HCT116 (cell line): ENCODE measurements around the gene ALKBH1. TPM values are rescaled to one million over a fixed set of nuclear protein-coding genes. Genes with fewer than 3 reads are reported as not detected.

Experiments
- ATAC-seq: fragments of 200-7000 bp; cut with Tn5 transposase; 2 replicates; pipeline ENCODE4 v1.9.1; 2020; ENCODE audit warnings: mild to moderate bottlenecking, moderate library complexity
- BruUV-seq: library from RNA; stranded (reverse); fragments of 400-500 nt; replicated peaks from 2 replicates; lab custom pipeline; 2021; lab: Mats Ljungman, UMichigan
- CTCF ChIA-PET: fragments of 300-600 bp; sonication (Branson Sonifier 250); formaldehyde crosslinking; loops from one replicate; lab custom pipeline; 2021; ENCODE audit warnings: antibody characterized with exemption; lab: Charles Lee
- POLR2A ChIA-PET: fragments of 300-600, 350-600 bp; sonication (Branson Sonifier 250); formaldehyde crosslinking; loops from one replicate; lab custom pipeline; 2021; ENCODE audit warnings: antibody characterized with exemption; lab: Charles Lee
- RAD21 ChIA-PET, 2 experiments: fragments of 300-600 bp; sonication (Branson Sonifier 250); formaldehyde crosslinking; loops; one replicate each; lab custom pipeline; 2023; ENCODE audit warnings: low total read pairs in 2 of 2; ENCODE audit not compliant: uncharacterized antibody in 2 of 2, unreplicated experiment in 2 of 2, low non-redundant PET in 1 of 2; lab: Charles Lee
- DNase-seq: peaks from one replicate; pipeline ENCODE4 v3.0.0-alpha.2; 2010; ENCODE audit warnings: low read depth, low spot score
- H2AFZ ChIP-seq: fragments of 200-600 bp; shearing (Covaris generic), sonication (generic); 2 replicates; pipeline ENCODE4 v1.6.1; 2017; ENCODE audit warnings: low read depth, mixed run types, mixed read lengths, antibody characterized with exemption, low read length; ENCODE audit not compliant: poor library complexity, severe bottlenecking
- H3K27ac ChIP-seq: 2 replicates; pipeline ENCODE4 v1.5.1; 2012; ENCODE audit warnings: low read depth, low read length
- H3K27me3 ChIP-seq: fragments of 200-600 bp; sonication (generic); 2 replicates; pipeline ENCODE4 v1.6.1; 2016; ENCODE audit warnings: mixed run types, low read length, mixed read lengths; ENCODE audit not compliant: insufficient read depth
- H3K36me3 ChIP-seq, 2 experiments: fragments of 200-500 bp in 1 of 2; fragments of 200-600 bp in 1 of 2; sonication (Bioruptor generic) in 1 of 2; sonication (generic) in 1 of 2; 2 replicates each; pipeline versions ENCODE4 v1.5.1 to v1.6.1; 2014 to 2016; ENCODE audit warnings: low read length in 2 of 2, inconsistent platforms in 1 of 2, mixed read lengths in 1 of 2, mixed run types in 1 of 2; ENCODE audit not compliant: insufficient read depth in 2 of 2, control insufficient read depth in 1 of 2
- H3K4me1 ChIP-seq, 2 experiments: fragments of 200-600 bp in 1 of 2; sonication (generic) in 1 of 2; 2 replicates each; pipeline versions ENCODE4 v1.5.1 to v1.6.1; 2012 to 2017; ENCODE audit warnings: low read length in 2 of 2, inconsistent platforms in 1 of 2, mild to moderate bottlenecking in 1 of 2, mixed read lengths in 1 of 2, mixed run types in 1 of 2, moderate library complexity in 1 of 2; ENCODE audit not compliant: insufficient read depth in 2 of 2, control insufficient read depth in 1 of 2
- H3K4me2 ChIP-seq: fragments of 200-600 bp; sonication (generic); 2 replicates; pipeline ENCODE4 v1.6.1; 2017; ENCODE audit warnings: mixed run types, low read length, mixed read lengths
- H3K4me3 ChIP-seq, 2 experiments: fragments of 200-600 bp in 1 of 2; sonication (generic) in 1 of 2; replicated peaks in 1 of 2; 2 replicates each; pipeline ENCODE4 v1.5.1; 2011 to 2016; ENCODE audit warnings: low read length in 2 of 2, control low read depth in 1 of 2, low read depth in 1 of 2, mild to moderate bottlenecking in 1 of 2, mixed read lengths in 1 of 2, mixed run types in 1 of 2
- H3K79me2 ChIP-seq: fragments of 200-600 bp; sonication (generic); 2 replicates; pipeline ENCODE4 v1.6.1; 2017; ENCODE audit warnings: mild to moderate bottlenecking, mixed run types, low read length, moderate library complexity, mixed read lengths; ENCODE audit not compliant: insufficient read depth
- H3K9ac ChIP-seq: fragments of 200-600 bp; sonication (generic); 2 replicates; pipeline ENCODE4 v1.6.1; 2016; ENCODE audit warnings: low read length, mixed read lengths
- H3K9me2 ChIP-seq: fragments of 200-600 bp; sonication (generic), shearing (Covaris generic); 2 replicates; pipeline ENCODE4 v1.6.1; 2017; ENCODE audit warnings: mixed run types, mild to moderate bottlenecking, moderate library complexity; ENCODE audit not compliant: insufficient read depth
- H3K9me3 ChIP-seq, 2 experiments: fragments of 200-500 bp in 1 of 2; fragments of 200-600 bp in 1 of 2; sonication (Bioruptor generic) in 1 of 2; sonication (generic) in 1 of 2; 2 replicates each; pipeline ENCODE4 v1.6.1; 2014 to 2017; ENCODE audit warnings: low read length in 2 of 2, mixed read lengths in 2 of 2, inconsistent platforms in 1 of 2, low read depth in 1 of 2, mild to moderate bottlenecking in 1 of 2, mixed run types in 1 of 2, moderate library complexity in 1 of 2; ENCODE audit not compliant: control insufficient read depth in 1 of 2, insufficient read depth in 1 of 2
- H4K20me1 ChIP-seq: fragments of 200-600 bp; sonication (generic), shearing (Covaris generic); 2 replicates; pipeline ENCODE4 v1.6.1; 2017; ENCODE audit warnings: mixed run types, mild to moderate bottlenecking, moderate library complexity; ENCODE audit not compliant: insufficient read depth
- CBX3 ChIP-seq: IDR thresholded peaks from 2 replicates; pipeline ENCODE4 v1.6.1; 2012; ENCODE audit warnings: low read depth
- CEBPB ChIP-seq: IDR thresholded peaks from 2 replicates; pipeline ENCODE4 v1.6.1; 2012; ENCODE audit warnings: low read depth
- EGR1 ChIP-seq: IDR thresholded peaks from 2 replicates; pipeline ENCODE4 v1.6.1; 2012; ENCODE audit warnings: low read depth
- EZH2 ChIP-seq: fragments of 200-600 bp; sonication (generic); IDR thresholded peaks from 2 replicates; pipeline ENCODE4 v1.6.1; 2017; ENCODE audit warnings: antibody characterized with exemption, mixed run types
- EZH2phosphoT487 ChIP-seq: fragments of 200-600 bp; IDR thresholded peaks from 2 replicates; pipeline ENCODE4 v1.6.1; 2018; ENCODE audit warnings: antibody characterized with exemption, borderline replicate concordance
- JUND ChIP-seq: IDR thresholded peaks from 2 replicates; pipeline ENCODE4 v1.6.1; 2012
- MAX ChIP-seq: IDR thresholded peaks from 2 replicates; pipeline ENCODE4 v1.6.1; 2012
- POLR2A ChIP-seq: IDR thresholded peaks from 2 replicates; pipeline ENCODE4 v1.7.0; 2011; ENCODE audit warnings: borderline replicate concordance; ENCODE audit not compliant: insufficient read depth, insufficient read length; ENCODE audit errors: extremely low read depth
- SRF ChIP-seq: IDR thresholded peaks from 2 replicates; pipeline ENCODE4 v1.6.1; 2012; ENCODE audit warnings: low read depth
- TCF7L2 ChIP-seq: IDR thresholded peaks from 2 replicates; pipeline ENCODE4 v1.7.0; 2011; ENCODE audit warnings: borderline replicate concordance, inconsistent platforms; ENCODE audit not compliant: insufficient read depth, insufficient read length; ENCODE audit errors: extremely low read depth
- YY1 ChIP-seq: IDR thresholded peaks from 2 replicates; pipeline ENCODE4 v1.6.1; 2011; ENCODE audit warnings: low read length, low read depth, moderate library complexity, mild to moderate bottlenecking; ENCODE audit not compliant: insufficient replicate concordance; ENCODE audit errors: extremely low read depth
- intact Hi-C: fragments of 100-400 bp; cut with micrococcal nuclease; formaldehyde crosslinking; loops from 2 replicates; pipeline ENCODE4 v1.10.0; 2022
- total RNA-seq: library from RNA; stranded (reverse); gene quantifications from one replicate; pipeline ENCODE4 v1.2.1, GENCODE V29; 2021; ENCODE audit not compliant: unreplicated experiment
- TF ChIP-seq, protein P1 (sequence below): IDR thresholded peaks from 2 replicates; pipeline ENCODE4 v1.6.1; 2011; ENCODE audit warnings: mild to moderate bottlenecking, low read length, moderate library complexity; ENCODE audit not compliant: insufficient replicate concordance; ENCODE audit errors: extremely low read depth
- TF ChIP-seq, protein P2 (sequence below): IDR thresholded peaks from 2 replicates; pipeline ENCODE4 v1.6.1; 2012

The ALKBH1 gene
- total RNA-seq, 1 experiment from 2014 or later, result 14.4 TPM

- Histone ChIP-seq H3K4me1 (peaks cover 0 to 9% of the 10 kb centered on the region in 2 experiments; a peak in 3 of 4 replicates), H3K36me3 (no peaks in the 10 kb centered on the region), H3K4me2 (no peak overlapping the region), H2AFZ (no peak overlapping the region), H3K79me2 (no peaks in the 10 kb centered on the region), H3K9ac (no peak overlapping the region), H4K20me1 (no peaks in the 10 kb centered on the region), H3K9me2 (no peaks in the 10 kb centered on the region), H3K27ac (no peak overlapping the region), H3K4me3 (no peak overlapping the region), H3K27me3 (no peaks in the 10 kb centered on the region), H3K9me3 (no peaks in the 10 kb centered on the region)
- ATAC-seq (no peak), DNase-seq (no peak)
- BruUV-seq, result no TSS peak
- RAD21 ChIA-PET, result no interaction called here
- POLR2A ChIA-PET, result no interaction called here
- no peak for TF ChIP-seq EZH2
- TF ChIP-seq MAX, result no peak
- no peak for TF ChIP-seq CEBPB
- TF ChIP-seq JUND, result no peak
- TF ChIP-seq, protein P1, sequence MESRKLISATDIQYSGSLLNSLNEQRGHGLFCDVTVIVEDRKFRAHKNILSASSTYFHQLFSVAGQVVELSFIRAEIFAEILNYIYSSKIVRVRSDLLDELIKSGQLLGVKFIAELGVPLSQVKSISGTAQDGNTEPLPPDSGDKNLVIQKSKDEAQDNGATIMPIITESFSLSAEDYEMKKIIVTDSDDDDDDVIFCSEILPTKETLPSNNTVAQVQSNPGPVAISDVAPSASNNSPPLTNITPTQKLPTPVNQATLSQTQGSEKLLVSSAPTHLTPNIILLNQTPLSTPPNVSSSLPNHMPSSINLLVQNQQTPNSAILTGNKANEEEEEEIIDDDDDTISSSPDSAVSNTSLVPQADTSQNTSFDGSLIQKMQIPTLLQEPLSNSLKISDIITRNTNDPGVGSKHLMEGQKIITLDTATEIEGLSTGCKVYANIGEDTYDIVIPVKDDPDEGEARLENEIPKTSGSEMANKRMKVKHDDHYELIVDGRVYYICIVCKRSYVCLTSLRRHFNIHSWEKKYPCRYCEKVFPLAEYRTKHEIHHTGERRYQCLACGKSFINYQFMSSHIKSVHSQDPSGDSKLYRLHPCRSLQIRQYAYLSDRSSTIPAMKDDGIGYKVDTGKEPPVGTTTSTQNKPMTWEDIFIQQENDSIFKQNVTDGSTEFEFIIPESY, result no peak
- no peak for TF ChIP-seq EZH2phosphoT487
- TF ChIP-seq TCF7L2, result no peak
- TF ChIP-seq POLR2A, result no peak
- no peak for TF ChIP-seq SRF
- no peak for TF ChIP-seq YY1
- TF ChIP-seq, protein P2, sequence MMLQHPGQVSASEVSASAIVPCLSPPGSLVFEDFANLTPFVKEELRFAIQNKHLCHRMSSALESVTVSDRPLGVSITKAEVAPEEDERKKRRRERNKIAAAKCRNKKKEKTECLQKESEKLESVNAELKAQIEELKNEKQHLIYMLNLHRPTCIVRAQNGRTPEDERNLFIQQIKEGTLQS, result no peak
- no peak for TF ChIP-seq CBX3
- TF ChIP-seq EGR1, result no peak
- intact Hi-C loops, result no loop called here
- CTCF ChIA-PET, result no interaction called here
Measured at GRCh38 chr14:77640756-77641533, 66.9 kb downstream of the ALKBH1 start.
